PFSK-1 (cell line): ENCODE results near the gene EMX1.

Experiments
- FOXP2 ChIP-seq: optimal IDR thresholded peaks from 2 replicates; pipeline ENCODE3; 2011; ENCODE audit warnings: borderline replicate concordance, control low read depth, inconsistent platforms; ENCODE audit not compliant: insufficient read depth; ENCODE audit errors: extremely low read length, extremely low read depth
- POLR2AphosphoS5 ChIP-seq: IDR thresholded peaks from 2 replicates; pipeline ENCODE4 v1.6.1; 2012; ENCODE audit warnings: low read depth, mild to moderate bottlenecking, control low read depth, low read length, moderate library complexity
- REST ChIP-seq, 2 experiments: IDR thresholded peaks; 2 replicates each; pipeline versions ENCODE4 v1.6.1 to v1.8.0; 2011 to 2012; ENCODE audit warnings: low read depth in 2 of 2, low read length in 2 of 2, control low read depth in 1 of 2, inconsistent platforms in 1 of 2, mild to moderate bottlenecking in 1 of 2, moderate library complexity in 1 of 2; ENCODE audit not compliant: insufficient read depth in 1 of 2
- SIN3A ChIP-seq: IDR thresholded peaks from 2 replicates; pipeline ENCODE4 v1.6.1; 2012; ENCODE audit warnings: mild to moderate bottlenecking, low read length, moderate library complexity, borderline replicate concordance; ENCODE audit not compliant: insufficient read depth
- TAF1 ChIP-seq: IDR thresholded peaks from 2 replicates; pipeline ENCODE4 v1.6.1; 2012; ENCODE audit warnings: low read length, control low read depth, borderline replicate concordance; ENCODE audit not compliant: insufficient read depth

Gene EMX1

GRCh38 chr2:72963423-72964145 lies 46.3 kb downstream of the EMX1 start:
- no peak for TF ChIP-seq SIN3A
- no peak for TF ChIP-seq REST (IDR thresholded peaks at IDR 0.05; ENCODE audit: insufficient read depth in 1 of 2, low read depth in 2 of 2, low read length in 2 of 2)
- TF ChIP-seq POLR2AphosphoS5, result no peak
- TF ChIP-seq FOXP2, result no peak
- no peak for TF ChIP-seq TAF1

- TF ChIP-seq SIN3A (no peak), REST (IDR thresholded peaks at IDR 0.05; ENCODE audit: insufficient read depth in 1 of 2, low read depth in 2 of 2, low read length in 2 of 2) (no peak), POLR2AphosphoS5 (no peak), FOXP2 (no peak), TAF1 (no peak)
Observed at GRCh38 chr2:72964146-72964525, 46.8 kb downstream of the EMX1 start.

- no peak for TF ChIP-seq REST (IDR thresholded peaks at IDR 0.05; ENCODE audit: insufficient read depth in 1 of 2, low read depth in 2 of 2, low read length in 2 of 2)
- no peak for TF ChIP-seq POLR2AphosphoS5
- no peak for TF ChIP-seq TAF1
- no peak for TF ChIP-seq SIN3A
- no peak for TF ChIP-seq FOXP2
Observed at GRCh38 chr2:72965016-72965415, 47.7 kb downstream of the EMX1 start.

GRCh38 chr2:72965770-72966450 lies 48.6 kb downstream of the EMX1 start:
- no peak for TF ChIP-seq REST (IDR thresholded peaks at IDR 0.05; ENCODE audit: insufficient read depth in 1 of 2, low read depth in 2 of 2, low read length in 2 of 2)
- no peak for TF ChIP-seq FOXP2
- no peak for TF ChIP-seq TAF1
- no peak for TF ChIP-seq POLR2AphosphoS5
